HepG2 (cell line): ENCODE results near the gene MYLK. TPM values are rescaled to one million over a fixed set of nuclear protein-coding genes. Genes with fewer than 3 reads are reported as not detected.

Experiments
- ATAC-seq: fragments of 200-7000 bp; cut with Tn5 transposase; 3 replicates; pipeline ENCODE4 v1.9.1; 2020; ENCODE audit warnings: mild to moderate bottlenecking, moderate library complexity
- BruUV-seq: library from RNA; stranded (reverse); fragments of 400-500 nt; replicated peaks from 2 replicates; lab custom pipeline; 2021; lab: Mats Ljungman, UMichigan
- CTCF ChIA-PET: fragments of 300-600 bp; formaldehyde crosslinking; extraction: SDS; loops from one replicate; lab custom pipeline; 2021; ENCODE audit warnings: low total read pairs, inconsistent platforms, low intra/inter-chr PET ratio; lab: Yijun Ruan, JAX
- POLR2A ChIA-PET: fragments of 350-600 bp; sonication (Branson Sonifier 250); formaldehyde crosslinking; loops from one replicate; lab custom pipeline; 2020; ENCODE audit warnings: antibody characterized with exemption, inconsistent platforms; lab: Yijun Ruan, JAX
- DNase-seq: peaks from one replicate; pipeline ENCODE4 v3.0.0-alpha.2; 2015; ENCODE audit warnings: low spot score
- FAIRE-seq: peaks from 3 replicates; lab custom pipeline; 2011; peaks lifted over from hg19 to GRCh38; lab: Jason Lieb, UNC
- H2AFZ ChIP-seq: one replicate; pipeline ENCODE4 v1.6.1; 2011; ENCODE audit warnings: low read length, inconsistent platforms
- H3K27ac ChIP-seq: fragments of 300-600 bp; 3 replicates; pipeline ENCODE4 v1.8.0; 2011; ENCODE audit warnings: mixed run types, mild to moderate bottlenecking, mixed read lengths, low read length, inconsistent platforms; ENCODE audit not compliant: insufficient read depth; ENCODE audit errors: extremely low read length
- H3K27me3 ChIP-seq, 2 experiments: fragments of 200-600 bp in 1 of 2; 2 replicates in 1 of 2; 3 replicates in 1 of 2; pipeline versions ENCODE4 v1.6.0 to v1.8.0; 2011; ENCODE audit warnings: low read length in 2 of 2, mild to moderate bottlenecking in 2 of 2, moderate library complexity in 2 of 2, inconsistent platforms in 1 of 2; ENCODE audit not compliant: insufficient read depth in 2 of 2, control insufficient read depth in 1 of 2
- H3K36me3 ChIP-seq, 2 experiments: fragments of 200-600 bp in 1 of 2; replicated peaks in 1 of 2; 2 replicates in 1 of 2; 3 replicates in 1 of 2; pipeline versions ENCODE4 v1.5.1 to v1.8.0; 2011; ENCODE audit warnings: low read length in 2 of 2, inconsistent platforms in 1 of 2; ENCODE audit not compliant: insufficient read depth in 2 of 2, control insufficient read depth in 1 of 2
- H3K4me1 ChIP-seq: 2 replicates; pipeline ENCODE4 v1.5.1; 2012; ENCODE audit warnings: low read length, inconsistent platforms; ENCODE audit not compliant: insufficient read depth
- H3K4me2 ChIP-seq: 2 replicates; pipeline ENCODE4 v1.6.0; 2011; ENCODE audit warnings: low read depth, low read length, inconsistent platforms
- H3K4me3 ChIP-seq, 3 experiments: fragments of 200-600 bp in 1 of 3; sonication (generic), shearing (Covaris generic) in 1 of 3; replicated peaks in 1 of 3; 2 replicates each; pipeline ENCODE4 v1.5.1; 2011 to 2016; ENCODE audit warnings: low read length in 3 of 3, inconsistent platforms in 2 of 3, low read depth in 2 of 3, mild to moderate bottlenecking in 2 of 3, control low read depth in 1 of 3, mixed read lengths in 1 of 3; ENCODE audit not compliant: insufficient read depth in 1 of 3
- H3K79me2 ChIP-seq: one replicate; pipeline ENCODE4 v1.6.1; 2011; ENCODE audit warnings: low read length, inconsistent platforms; ENCODE audit not compliant: insufficient read depth
- H3K9ac ChIP-seq: 2 replicates; pipeline ENCODE4 v1.6.0; 2011; ENCODE audit warnings: mild to moderate bottlenecking, low read depth, low read length, inconsistent platforms; ENCODE audit not compliant: insufficient read depth
- H3K9me3 ChIP-seq: 2 replicates; pipeline ENCODE4 v1.5.1; 2012; ENCODE audit warnings: mild to moderate bottlenecking, low read length
- H4K20me1 ChIP-seq: 2 replicates; pipeline ENCODE4 v1.6.0; 2011; ENCODE audit warnings: inconsistent platforms, mild to moderate bottlenecking, low read length, moderate library complexity; ENCODE audit not compliant: insufficient read depth
- BRCA1 ChIP-seq: sonication (generic); formaldehyde crosslinking; IDR thresholded peaks from 2 replicates; pipeline ENCODE4 v1.4.0; 2020; ENCODE audit warnings: missing genetic modification reagents
- HNF1B ChIP-seq: sonication (generic); formaldehyde crosslinking; IDR thresholded peaks from 2 replicates; pipeline ENCODE4 v1.5.1; 2020; ENCODE audit warnings: mild to moderate bottlenecking, moderate library complexity, missing genetic modification reagents
- KLF12 ChIP-seq: sonication (generic); formaldehyde crosslinking; IDR thresholded peaks from 2 replicates; pipeline ENCODE4 v1.4.0; 2020; ENCODE audit warnings: missing genetic modification reagents, borderline replicate concordance
- MTA1 ChIP-seq: sonication (generic); formaldehyde crosslinking; IDR thresholded peaks from 2 replicates; pipeline ENCODE4 v1.4.0; 2020; ENCODE audit warnings: missing genetic modification reagents, mild to moderate bottlenecking, borderline replicate concordance
- PAXIP1 ChIP-seq: sonication (generic); formaldehyde crosslinking; conservative IDR thresholded peaks from 2 replicates; pipeline ENCODE4 v1.4.0; 2020; ENCODE audit warnings: mild to moderate bottlenecking, missing genetic modification reagents, moderate library complexity
- PHF21A ChIP-seq: sonication (generic); formaldehyde crosslinking; IDR thresholded peaks from 2 replicates; pipeline ENCODE4 v1.5.0; 2020; ENCODE audit warnings: mild to moderate bottlenecking, missing genetic modification reagents
- SALL1 ChIP-seq: sonication (generic); formaldehyde crosslinking; IDR thresholded peaks from 2 replicates; pipeline ENCODE4 v1.8.0; 2022; ENCODE audit warnings: mild to moderate bottlenecking, missing genetic modification reagents
- SRSF4 ChIP-seq: fragments of 200-400 bp; formaldehyde crosslinking; IDR thresholded peaks from one replicate; pipeline ENCODE4 v1.6.1; 2018; ENCODE audit warnings: mild to moderate bottlenecking, low read depth, low read length, moderate library complexity; ENCODE audit not compliant: poor library complexity, severe bottlenecking
- TBX2 ChIP-seq: sonication (generic); formaldehyde crosslinking; IDR thresholded peaks from 2 replicates; pipeline ENCODE4 v1.5.0; 2020; ENCODE audit warnings: missing genetic modification reagents, mild to moderate bottlenecking, borderline replicate concordance
- TFDP1 ChIP-seq: IDR thresholded peaks from 2 replicates; pipeline ENCODE4 v1.6.1; 2016; ENCODE audit warnings: missing compliant biosample characterization, missing genetic modification reagents, borderline replicate concordance
- ZNF180 ChIP-seq: sonication (generic); formaldehyde crosslinking; IDR thresholded peaks from 2 replicates; pipeline ENCODE4 v1.4.0; 2020; ENCODE audit warnings: low read depth, missing genetic modification reagents, borderline replicate concordance
- ZNF274 ChIP-seq: sonication (generic); formaldehyde crosslinking; IDR thresholded peaks from 2 replicates; pipeline ENCODE4 v1.5.1; 2020; ENCODE audit warnings: mild to moderate bottlenecking, missing genetic modification reagents
- ZNF343 ChIP-seq: sonication (generic); formaldehyde crosslinking; IDR thresholded peaks from 2 replicates; pipeline ENCODE4 v1.4.0; 2020; ENCODE audit warnings: mild to moderate bottlenecking, missing genetic modification reagents
- ZNF572 ChIP-seq: sonication (generic); formaldehyde crosslinking; IDR thresholded peaks from 2 replicates; pipeline ENCODE4 v1.5.1; 2020; ENCODE audit warnings: mild to moderate bottlenecking, missing genetic modification reagents
- ZNF704 ChIP-seq: sonication (generic); formaldehyde crosslinking; IDR thresholded peaks from 2 replicates; pipeline ENCODE4 v1.8.1; 2023; ENCODE audit warnings: mild to moderate bottlenecking, inconsistent platforms, moderate library complexity, missing genetic modification reagents, borderline replicate concordance
- whole genome bisulfite sequencing: methylation state at CpG from one replicate; pipeline ENCODE4 v1.1.6; 2017; ENCODE audit warnings: low lambda C conversion rate; 5-methylcytosine and 5-hydroxymethylcytosine counted together
- in situ Hi-C: cut with HindIII; loops from 2 replicates; pipeline ENCODE4 v1.10.0; 2017; ENCODE audit warnings: low pct_unique_long_range_greater_than_20kb; ENCODE audit not compliant: extremely low pct_ligation_motif_present
- intact Hi-C: fragments of 100-400 bp; cut with micrococcal nuclease; formaldehyde crosslinking; loops from one replicate; pipeline ENCODE4 v1.10.0; 2022; ENCODE audit not compliant: unreplicated experiment
- polyA plus RNA-seq, 8 experiments: library from polyadenylated mRNA; depleted of rRNA in 3 of 8; stranded (reverse) in 7 of 8; unstranded in 1 of 8; fragments of >200 nt; fragmentation: Illumina TruSeq in 4 of 8; extraction: Trizol in 4 of 8; gene quantifications; 2 replicates each; pipeline versions ENCODE4 v1.2.1 to v1.2.3, GENCODE V29; 2011 to 2016; ENCODE audit warnings: low read depth in 4 of 8, missing spikeins in 1 of 8, mixed read lengths in 1 of 8; ENCODE audit not compliant: insufficient read depth in 1 of 8
- total RNA-seq, 5 experiments: library from RNA; depleted of rRNA; stranded (reverse); fragments of >200 nt; fragmentation: Illumina TruSeq; extraction: Trizol; gene quantifications; 2 replicates each; pipeline ENCODE4 v1.2.3, GENCODE V29; 2016; ENCODE audit warnings: low read depth in 1 of 5

The MYLK gene
- total and polyA plus RNA-seq, 2 of the 13 experiments (the other 11 are each of a cell fraction or from before 2014, with no cell fraction given) = 10.6 to 34.9 TPM

GRCh38 chr3:123766193-123767008, 117.7 kb downstream of the MYLK start:
- no peaks in the 10 kb centered on the region for H3K79me2 ChIP-seq
- in situ Hi-C loops (no loop called here), intact Hi-C loops (no loop called here)
- H4K20me1 ChIP-seq = no peaks in the 10 kb centered on the region
- no peaks in the 10 kb centered on the region for H3K27me3 ChIP-seq
- H3K4me3 ChIP-seq = no peak overlapping the region
- ATAC-seq = peak; percentile 46
- 82% methylated on average over 8 of the region's 13 CpGs for WGBS
- peak overlapping the region; percentile 20; the same call in 1 of the 2 replicates for H3K4me2 ChIP-seq
- BruUV-seq = no TSS peak
- peak overlapping the region; percentile 65 for H3K27ac ChIP-seq
- CTCF ChIA-PET = no interaction called here
- POLR2A ChIA-PET = interaction anchor here (1.2 kb wide), 1 partner anchor 11 kb away, joined by 5 read pairs; no protein-coding TSS in a partner anchor
- no peak overlapping the region for H2AFZ ChIP-seq
- no peak overlapping the region; the same call in 1 of the 2 replicates for H3K9ac ChIP-seq
- peaks cover 55% of the 10 kb centered on the region for H3K4me1 ChIP-seq
- no peak for FAIRE-seq
- peak; percentile 26 for DNase-seq
- no peaks in the 10 kb centered on the region for H3K9me3 ChIP-seq
- no peaks in the 10 kb centered on the region; a peak in 1 of 5 replicates for H3K36me3 ChIP-seq
- TF ChIP-seq TBX2 (CRISPR knock-in tag) = peak; percentile 20; the same call in 1 of the 2 replicates
- peak; percentile 60; the same call in 1 of the 2 replicates for TF ChIP-seq ZNF343 (CRISPR knock-in tag)
- no peak for TF ChIP-seq SRSF4
- no peak for TF ChIP-seq ZNF180 (CRISPR knock-in tag)
- TF ChIP-seq BRCA1 = no peak
- 0 out of 2 replicates have a peak, but pooled peaks have one; percentile 5 for TF ChIP-seq PHF21A (CRISPR knock-in tag)
- TF ChIP-seq HNF1B (CRISPR knock-in tag) = peak; percentile 23; the same call in 1 of the 2 replicates
- TF ChIP-seq PAXIP1 (CRISPR knock-in tag) = 0 out of 2 replicates have a peak, but pooled peaks have one; percentile 11
- no peak for TF ChIP-seq ZNF274
- TF ChIP-seq ZNF704 (CRISPR knock-in tag) = no peak
- peak; percentile 57; the same call in 1 of the 2 replicates for TF ChIP-seq TFDP1
- peak; percentile 4; the same call in 1 of the 2 replicates for TF ChIP-seq SALL1
- peak; percentile 40; the same call in 1 of the 2 replicates for TF ChIP-seq MTA1 (CRISPR knock-in tag)
- TF ChIP-seq ZNF572 (CRISPR knock-in tag) = peak; percentile 67; the same call in 1 of the 2 replicates
- no peak for TF ChIP-seq KLF12 (CRISPR knock-in tag)
